ENCODE measurements around the gene FSD2. TPM values are rescaled to one million over a fixed set of nuclear protein-coding genes. Genes with fewer than 3 reads are reported as not detected.
A peak's percentile ranks its signal among the peaks of the same experiment; 100 is the strongest.

Gene FSD2, protein sequence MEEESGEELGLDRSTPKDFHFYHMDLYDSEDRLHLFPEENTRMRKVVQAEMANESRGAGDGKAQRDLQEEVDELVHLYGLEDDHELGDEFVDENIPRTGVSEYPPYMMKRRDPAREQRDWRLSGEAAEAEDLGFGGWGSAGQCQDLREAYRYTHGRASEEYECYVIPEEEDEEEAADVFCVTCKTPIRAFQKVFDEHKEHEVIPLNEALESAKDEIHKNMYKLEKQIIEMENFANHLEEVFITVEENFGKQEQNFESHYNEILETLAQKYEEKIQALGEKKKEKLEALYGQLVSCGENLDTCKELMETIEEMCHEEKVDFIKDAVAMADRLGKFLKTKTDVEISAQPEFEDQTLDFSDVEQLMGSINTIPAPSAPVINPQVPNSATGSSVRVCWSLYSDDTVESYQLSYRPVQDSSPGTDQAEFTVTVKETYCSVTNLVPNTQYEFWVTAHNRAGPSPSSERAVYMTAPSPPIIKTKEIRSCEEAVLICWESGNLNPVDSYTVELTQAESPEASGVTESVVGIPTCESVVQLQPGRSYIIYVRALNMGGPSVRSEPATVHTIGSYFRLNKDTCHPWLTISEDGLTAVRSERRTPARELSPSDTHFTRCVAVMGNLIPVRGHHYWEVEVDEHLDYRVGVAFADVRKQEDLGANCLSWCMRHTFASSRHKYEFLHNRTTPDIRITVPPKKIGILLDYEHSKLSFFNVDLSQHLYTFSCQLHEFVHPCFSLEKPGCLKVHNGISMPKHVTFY
- total RNA-seq (2022): not detected in 2 replicates
- percentile 8 among the genes with signal in this experiment for Bru-seq, nascent RNA
- percentile 13 among the genes with signal in this experiment for BruChase-seq, experiment 1, labeled RNA remaining after a 6-hour chase
- percentile 16 among the genes with signal in this experiment for BruChase-seq, experiment 2, labeled RNA remaining after a 2-hour chase
- long read RNA-seq, partial matches to known transcripts: 0 of 8 reads
- long read RNA-seq, other reads (novel, unspliced or antisense): 8 of 8 reads

DNA sequence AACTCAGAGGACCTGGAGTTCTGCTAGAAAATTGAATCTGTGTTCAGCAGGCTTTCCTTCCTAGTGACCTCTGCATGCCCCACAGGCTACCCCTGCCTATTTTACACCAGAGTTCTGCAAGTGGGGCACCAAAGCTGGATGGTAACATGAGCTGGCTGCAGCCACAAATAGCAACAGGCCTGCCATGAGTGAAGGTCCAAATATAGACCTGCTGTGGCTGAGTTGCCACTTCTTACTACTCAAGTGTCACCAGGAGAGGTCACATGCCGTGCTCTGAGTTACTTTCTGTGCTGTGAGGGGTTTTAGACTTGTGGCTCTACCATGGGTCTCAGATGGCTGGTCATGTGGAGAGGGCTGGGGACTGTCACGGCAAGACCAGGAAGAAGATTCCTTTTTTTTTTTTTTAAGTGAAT is at the start of gene FSD2:
FSD2 (minus strand) TSS at position 76 of the 413 bp plus-strand sequence. CDS start 18,679 bp downstream, outside the sequence.
- H3K36me3 Mint-ChIP-seq (ENCODE audit: insufficient read depth, unreplicated experiment): no peaks in the 10 kb centered on the region
- peaks cover 13% of the 10 kb centered on the region for H3K4me1 Mint-ChIP-seq (ENCODE audit: insufficient read depth, unreplicated experiment)
- no peak within 1 kb of the TSS for H3K4me3 Mint-ChIP-seq (ENCODE audit: unreplicated experiment)
- no peak within 1 kb of the TSS for H3K27ac Mint-ChIP-seq (ENCODE audit: low read depth, unreplicated experiment)
- TF ChIP-seq, protein P1, sequence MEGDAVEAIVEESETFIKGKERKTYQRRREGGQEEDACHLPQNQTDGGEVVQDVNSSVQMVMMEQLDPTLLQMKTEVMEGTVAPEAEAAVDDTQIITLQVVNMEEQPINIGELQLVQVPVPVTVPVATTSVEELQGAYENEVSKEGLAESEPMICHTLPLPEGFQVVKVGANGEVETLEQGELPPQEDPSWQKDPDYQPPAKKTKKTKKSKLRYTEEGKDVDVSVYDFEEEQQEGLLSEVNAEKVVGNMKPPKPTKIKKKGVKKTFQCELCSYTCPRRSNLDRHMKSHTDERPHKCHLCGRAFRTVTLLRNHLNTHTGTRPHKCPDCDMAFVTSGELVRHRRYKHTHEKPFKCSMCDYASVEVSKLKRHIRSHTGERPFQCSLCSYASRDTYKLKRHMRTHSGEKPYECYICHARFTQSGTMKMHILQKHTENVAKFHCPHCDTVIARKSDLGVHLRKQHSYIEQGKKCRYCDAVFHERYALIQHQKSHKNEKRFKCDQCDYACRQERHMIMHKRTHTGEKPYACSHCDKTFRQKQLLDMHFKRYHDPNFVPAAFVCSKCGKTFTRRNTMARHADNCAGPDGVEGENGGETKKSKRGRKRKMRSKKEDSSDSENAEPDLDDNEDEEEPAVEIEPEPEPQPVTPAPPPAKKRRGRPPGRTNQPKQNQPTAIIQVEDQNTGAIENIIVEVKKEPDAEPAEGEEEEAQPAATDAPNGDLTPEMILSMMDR (IDR thresholded peaks at IDR 0.05; ENCODE audit: unreplicated experiment): no peak
- CTCF ChIA-PET: interaction anchor here (1.2 kb wide), 1 partner anchor 194 kb away, joined by 3 read pairs; no protein-coding TSS in a partner anchor
- POLR2A ChIA-PET: interaction anchor here (0.8 to 8.4 kb wide), 3 partner anchors 12 to 266 kb away, joined by 4 to 130 read pairs (median 5); partner anchors contain the start of gene RPS17
- no peak for DNase-seq (ENCODE audit: unreplicated experiment)
- no peaks in the 10 kb centered on the region for H3K9me3 Mint-ChIP-seq (ENCODE audit: unreplicated experiment)
- no TSS peak for BruUV-seq (replicated peaks)
- intact Hi-C loops (cut with micrococcal nuclease): loop anchor here (5.0 to 10.0 kb wide), 2 partner anchors 101 to 264 kb away; partner anchors contain the start of genes AP3B2 and RPS17
- H3K27me3 Mint-ChIP-seq (ENCODE audit: insufficient read depth, unreplicated experiment): peaks cover 11% of the 10 kb centered on the region

DNA sequence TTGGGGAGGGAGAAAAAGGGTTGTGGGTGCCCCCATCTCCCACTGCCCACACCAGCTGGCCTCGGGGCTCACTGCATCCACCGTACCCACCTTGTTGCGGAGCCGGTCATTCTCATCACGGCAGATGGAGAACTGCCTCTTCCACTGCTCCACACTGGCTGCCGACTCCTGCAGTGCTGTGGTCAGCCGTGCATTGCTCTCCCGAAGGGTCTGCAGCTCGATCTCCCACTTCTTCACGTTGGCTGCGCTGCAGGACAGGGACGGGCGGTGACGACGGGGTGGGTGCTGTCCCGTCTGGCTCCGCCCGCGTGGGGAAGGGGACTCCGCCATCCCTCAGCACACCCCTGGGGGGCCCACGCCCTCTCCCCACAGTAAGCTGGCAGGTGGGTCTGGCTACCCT is 48.7 kb upstream of the FSD2 start:
- no peak overlapping the region for H3K27ac Mint-ChIP-seq (ENCODE audit: low read depth, unreplicated experiment)

DNA sequence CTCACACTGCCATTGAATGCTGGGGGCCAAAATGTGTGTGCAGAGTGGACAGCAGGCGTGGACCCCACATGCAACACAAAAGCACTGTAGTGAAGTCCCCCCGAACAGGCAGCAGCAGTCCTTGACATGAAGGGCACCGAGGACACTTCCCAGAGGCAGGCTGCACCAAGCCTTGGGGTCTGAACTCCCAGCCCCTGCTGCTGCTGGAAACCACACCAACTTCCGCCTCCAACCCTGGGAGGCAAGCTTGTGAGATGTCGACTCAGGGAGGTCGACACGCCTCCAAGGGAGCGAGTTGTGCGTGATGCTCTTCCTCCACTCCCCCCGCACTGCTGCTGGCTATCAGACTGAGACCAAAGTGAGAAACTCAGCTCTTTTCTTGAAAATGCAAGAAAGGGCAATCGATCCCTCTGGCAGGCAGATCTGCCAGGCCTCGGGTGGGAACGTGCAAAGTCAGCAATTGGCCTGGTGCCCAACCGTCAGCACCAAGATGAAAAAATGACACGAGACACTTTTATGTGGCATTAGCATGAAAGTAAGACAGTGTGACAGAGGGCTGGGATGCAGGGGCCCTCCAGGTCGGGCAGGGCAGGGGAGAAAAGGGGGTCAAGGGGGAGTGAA is 47.2 kb upstream of the FSD2 start:
- DNase-seq (ENCODE audit: unreplicated experiment): no peak
- Mint-ChIP-seq H3K27ac (ENCODE audit: low read depth, unreplicated experiment) (no peak overlapping the region), H3K36me3 (ENCODE audit: insufficient read depth, unreplicated experiment) (no peaks in the 10 kb centered on the region), H3K27me3 (ENCODE audit: insufficient read depth, unreplicated experiment) (no peaks in the 10 kb centered on the region), H3K4me3 (ENCODE audit: unreplicated experiment) (no peak overlapping the region), H3K9me3 (ENCODE audit: unreplicated experiment) (no peaks in the 10 kb centered on the region), H3K4me1 (ENCODE audit: insufficient read depth, unreplicated experiment) (no peaks in the 10 kb centered on the region)
- BruUV-seq (replicated peaks): no TSS peak
- intact Hi-C loops (cut with micrococcal nuclease): no loop called here
- POLR2A ChIA-PET: no interaction called here
- TF ChIP-seq, protein P1 (IDR thresholded peaks at IDR 0.05; ENCODE audit: unreplicated experiment): no peak
- CTCF ChIA-PET: interaction anchor here (0.7 kb wide), 1 partner anchor 149 kb away, joined by 3 read pairs; no protein-coding TSS in a partner anchor

More for the DNA sequence above, 48.7 kb upstream of the FSD2 start:
- Mint-ChIP-seq H3K4me1 (ENCODE audit: insufficient read depth, unreplicated experiment) (no peaks in the 10 kb centered on the region), H3K36me3 (ENCODE audit: insufficient read depth, unreplicated experiment) (no peaks in the 10 kb centered on the region), H3K27me3 (ENCODE audit: insufficient read depth, unreplicated experiment) (no peaks in the 10 kb centered on the region), H3K9me3 (ENCODE audit: unreplicated experiment) (no peaks in the 10 kb centered on the region), H3K4me3 (ENCODE audit: unreplicated experiment) (no peak overlapping the region)
- no peak for DNase-seq (ENCODE audit: unreplicated experiment)
- CTCF ChIA-PET: no interaction called here
- POLR2A ChIA-PET: no interaction called here
- TF ChIP-seq, protein P1 (IDR thresholded peaks at IDR 0.05; ENCODE audit: unreplicated experiment): no peak
- intact Hi-C loops (cut with micrococcal nuclease): no loop called here
- no TSS peak for BruUV-seq (replicated peaks)

All from MCF 10A (cell line).